NCI-H82 treated with DMSO at 0.1 percent for 48 hours (cell line): ENCODE results near the gene TNFRSF25.
"Not testable (repeated sequence)": the region's sequence is repeated elsewhere in the genome, so short reads cannot be mapped to it uniquely, and the experiment has no call there.

ENCODE experiments used
- DNase-seq: peaks from one replicate; lab custom pipeline; 2025; ENCODE audit not compliant: unreplicated experiment; lab: John Stamatoyannopoulos, UW

TNFRSF25 gene

GRCh38 chr1:6470132-6471085 lies 4.4 kb upstream of the TNFRSF25 start:
- no peak for DNase-seq

DNA sequence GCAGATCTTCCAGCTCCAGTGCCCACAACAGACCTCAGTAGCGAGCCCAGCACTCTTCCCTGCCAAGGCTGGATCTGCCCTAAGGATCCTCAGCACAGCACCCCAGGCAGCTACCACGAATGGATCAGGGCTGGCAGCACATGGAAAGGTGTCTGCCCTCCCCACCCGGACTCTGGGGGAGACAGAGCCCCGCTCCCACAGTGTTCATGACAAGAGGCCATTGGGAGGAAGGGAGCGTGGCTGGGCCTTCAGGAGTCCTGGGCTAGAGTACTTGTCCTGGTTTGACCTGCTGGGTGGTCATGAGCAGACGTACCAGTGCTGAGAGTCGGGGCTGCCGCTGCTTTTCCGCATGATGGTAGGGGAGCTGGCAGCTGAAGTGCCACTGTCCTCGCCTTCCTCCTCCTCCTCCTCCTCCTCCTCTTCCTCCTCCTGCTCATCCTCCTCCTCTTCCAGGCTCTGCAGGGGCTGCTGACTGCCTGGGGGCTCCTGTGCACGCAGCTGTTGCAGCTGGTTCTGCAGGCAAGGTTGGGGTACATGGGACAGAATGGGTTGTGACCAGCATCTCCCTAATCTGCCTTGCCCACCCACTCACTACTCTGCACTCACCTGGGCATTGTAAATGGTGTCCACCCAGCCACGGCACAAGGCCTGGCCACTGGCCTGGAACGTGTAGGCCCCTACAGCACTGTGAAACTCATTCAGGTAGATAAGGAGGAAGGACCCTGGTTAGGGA lies 2.9 kb upstream of the TNFRSF25 start:
- no peak for DNase-seq

GRCh38 chr1:6467744-6468688 lies 2.0 kb upstream of the TNFRSF25 start:
- no peak for DNase-seq

DNA sequence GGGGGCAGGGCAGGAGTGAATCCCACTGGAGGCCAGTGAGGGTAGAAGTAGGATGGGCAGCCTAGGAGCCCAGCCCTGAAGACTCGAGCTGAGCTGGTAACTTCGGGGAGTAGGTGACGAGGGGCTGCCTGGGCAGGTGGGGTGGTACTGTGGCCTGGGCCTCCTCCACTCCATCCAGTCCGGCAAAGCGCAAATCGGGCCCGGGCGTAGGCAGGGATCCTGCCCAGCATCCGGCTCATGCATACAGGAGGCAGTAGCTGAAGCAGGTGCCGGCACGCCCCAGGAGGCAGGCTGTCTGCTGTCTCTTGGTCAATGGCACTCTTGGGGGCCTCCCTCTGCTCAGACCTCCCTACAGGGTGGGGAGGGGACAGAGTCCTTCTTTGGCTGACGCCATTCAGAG lies 1.3 kb upstream of the TNFRSF25 start:
- no peak for DNase-seq

DNA sequence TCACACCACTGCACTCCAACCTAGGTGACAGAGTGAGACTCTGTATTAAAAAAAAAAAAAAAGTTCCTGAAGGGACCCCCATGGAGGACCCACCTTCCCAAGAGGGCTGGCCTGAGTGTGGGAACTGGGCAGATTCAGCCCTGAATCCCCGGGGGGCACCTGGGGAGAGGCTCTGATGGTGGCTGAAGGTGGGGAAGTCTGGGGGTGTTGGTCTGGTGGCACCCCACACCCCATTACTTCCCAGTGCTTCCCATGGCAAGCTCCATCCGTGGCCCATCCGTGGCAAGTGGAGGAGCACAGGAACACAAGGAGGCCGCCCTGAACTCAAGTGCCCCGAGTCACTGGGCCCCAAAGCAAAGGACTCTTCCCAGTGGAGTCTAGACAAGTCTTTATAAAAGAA lies 778 bp upstream of the TNFRSF25 start:
- DNase-seq = no peak

GRCh38 chr1:6465461-6466005 lies 440 bp downstream of the TNFRSF25 start:
- DNase-seq = no peak

DNA sequence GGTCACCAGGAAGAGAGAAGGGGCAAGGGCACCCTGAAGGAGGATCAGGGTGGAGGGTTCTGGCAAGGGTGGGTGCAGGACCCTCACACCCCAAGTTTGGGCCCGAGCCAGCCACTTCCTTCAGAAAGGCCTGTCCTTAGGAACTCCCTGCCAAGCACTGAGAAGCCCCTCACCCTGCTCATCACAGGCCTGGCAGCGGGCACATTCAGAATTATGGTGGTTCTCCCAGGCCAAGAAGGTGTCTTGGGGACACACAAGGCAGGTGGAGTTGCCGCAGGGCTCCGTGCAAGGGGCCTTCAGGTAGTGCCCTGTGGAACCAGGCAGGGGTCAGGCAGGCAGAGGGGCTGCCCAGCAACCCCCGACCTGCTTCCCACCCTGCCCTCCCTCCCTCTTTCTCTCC lies 1.1 kb downstream of the TNFRSF25 start:
- DNase-seq = no peak

GRCh38 chr1:6464514-6464836 lies 1.5 kb downstream of the TNFRSF25 start:
- DNase-seq = no peak

- DNase-seq = no peak
Observed at GRCh38 chr1:6463120-6463412, 2.9 kb downstream of the TNFRSF25 start.

GRCh38 chr1:6462412-6463119 lies 3.4 kb downstream of the TNFRSF25 start:
- no peak for DNase-seq

DNA sequence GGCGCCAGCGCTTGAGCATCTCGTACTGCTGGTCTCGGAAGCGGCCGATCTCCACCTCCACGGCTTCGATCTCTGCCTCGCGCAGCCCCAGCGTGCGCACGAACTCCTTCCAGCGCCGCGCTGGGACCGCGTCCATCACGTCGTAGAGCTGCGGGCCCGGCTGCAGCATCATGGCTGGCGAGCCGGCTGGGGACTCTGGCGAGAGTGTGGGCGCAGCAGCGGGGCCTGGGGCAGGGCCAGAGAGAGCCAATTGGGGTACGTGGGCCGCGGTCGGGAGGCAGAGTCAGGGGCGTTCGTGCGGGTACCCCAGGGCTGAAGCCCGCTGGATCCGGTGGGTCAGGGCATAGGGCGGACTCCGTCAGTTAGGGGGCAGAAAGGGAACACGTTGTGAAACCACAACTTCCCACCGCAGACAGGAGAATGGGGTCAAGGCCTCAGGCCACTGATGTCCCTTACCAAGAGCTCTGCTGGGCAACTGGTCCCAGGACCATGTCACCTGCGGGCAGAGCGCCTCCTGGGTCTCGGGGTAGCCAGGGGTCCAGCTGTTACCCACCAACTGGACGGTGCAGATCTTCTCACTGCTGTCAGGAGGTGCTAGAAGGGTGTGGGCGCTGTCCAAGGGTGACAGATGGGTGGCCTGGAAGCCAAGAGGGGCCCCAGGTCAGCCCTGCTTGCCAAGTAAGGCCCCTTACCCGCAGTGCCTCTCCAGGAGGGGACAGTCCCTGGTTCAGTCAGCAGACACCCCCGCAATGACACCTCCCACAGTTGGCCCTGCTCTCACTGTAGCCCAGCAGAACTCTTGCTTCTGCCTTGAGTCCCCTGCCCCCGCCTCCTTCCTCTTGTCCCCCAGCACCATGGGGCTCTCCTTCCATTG lies 4.2 kb downstream of the TNFRSF25 start:
- DNase-seq = no peak

DNA sequence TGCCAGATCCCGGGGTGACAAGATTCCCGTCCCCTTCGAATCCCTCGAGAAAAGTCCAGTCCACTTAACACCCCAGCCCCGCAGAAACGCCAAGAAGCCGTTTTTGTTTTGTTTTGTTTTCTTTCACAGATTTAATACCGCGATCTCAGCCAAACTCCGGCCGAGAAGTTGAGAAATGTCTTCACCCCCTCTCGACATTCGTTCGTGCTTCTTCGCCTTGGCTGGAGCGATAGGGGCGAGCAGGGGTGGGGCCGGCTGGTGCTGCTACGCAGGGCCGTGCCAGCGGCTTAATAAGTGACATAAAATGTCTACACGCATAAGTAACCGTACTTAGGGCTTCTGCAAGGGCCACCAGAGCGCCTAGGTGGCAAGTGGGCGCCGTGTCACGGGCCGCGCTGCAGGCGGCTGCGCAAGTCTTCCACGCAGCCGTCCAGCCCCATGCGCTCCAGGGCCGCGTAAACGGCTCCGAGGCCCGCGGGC lies 4.9 kb downstream of the TNFRSF25 start:
- DNase-seq = no peak

GRCh38 chr1:6460301-6461050 lies 5.5 kb downstream of the TNFRSF25 start:
- no peak for DNase-seq

GRCh38 chr1:6459850-6460265 lies 6.1 kb downstream of the TNFRSF25 start:
- DNase-seq = no peak

GRCh38 chr1:6456800-6457466 lies 9.0 kb downstream of the TNFRSF25 start:
- DNase-seq = no peak

GRCh38 chr1:6455752-6456520 lies 10.0 kb downstream of the TNFRSF25 start:
- not testable (repeated sequence) for DNase-seq
